ENCODE measurements around the gene SSPN.

The SSPN gene

DNA sequence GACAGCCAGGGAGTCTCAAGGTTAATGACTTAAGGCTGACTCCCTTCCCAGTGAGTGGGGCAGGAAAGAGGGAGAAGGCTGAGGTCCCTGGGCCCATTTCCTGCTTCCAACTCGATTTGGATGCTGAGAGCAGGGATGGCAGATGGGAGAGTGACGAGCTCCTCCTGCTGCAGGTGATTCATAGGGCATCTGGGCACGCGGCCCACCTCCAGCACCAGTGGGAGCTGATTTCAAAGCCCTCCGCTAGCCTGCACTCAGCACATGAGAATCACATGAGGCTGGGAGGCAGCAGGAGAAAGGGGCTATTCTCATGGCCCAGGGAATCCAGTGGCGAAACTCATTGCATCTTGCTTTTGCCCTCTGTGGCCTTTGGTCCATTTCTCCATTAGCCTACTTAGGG, 90.8 kb downstream of the SSPN start:
- Histone ChIP-seq H3K9me3 (replicated peaks; ENCODE audit: insufficient read depth, low read length) (no peaks in the 10 kb centered on the region), H3K27me3 (replicated peaks; ENCODE audit: insufficient read depth, low read length) (no peaks in the 10 kb centered on the region), H3K9ac (ENCODE audit: low read length) (no peak overlapping the region), H3K4me1 (ENCODE audit: low read length) (peaks cover 18% of the 10 kb centered on the region), H3K4me2 (ENCODE audit: low read depth, low read length) (no peak overlapping the region), H3K9me2 (replicated peaks; ENCODE audit: insufficient read depth, low read length) (no peaks in the 10 kb centered on the region; the same call in 1 of the 2 replicates), H4K20me1 (ENCODE audit: insufficient read depth, low read length) (no peaks in the 10 kb centered on the region), H3K27ac (ENCODE audit: low read length) (no peak overlapping the region), H3K4me3 (ENCODE audit: low read length) (no peak overlapping the region), H3K79me2 (ENCODE audit: low read length) (no peaks in the 10 kb centered on the region), H3K36me3 (replicated peaks; ENCODE audit: insufficient read depth, low read length) (no peaks in the 10 kb centered on the region), H2AFZ (ENCODE audit: low read length) (no peak overlapping the region), H3F3A (ENCODE audit: insufficient read depth, low read length) (no peaks in the 10 kb centered on the region)
- DNase-seq, result no peak
- TF ChIP-seq EZH2phosphoT487 (IDR thresholded peaks at IDR 0.05; ENCODE audit: low read length), result no peak
- TF ChIP-seq CTCF (IDR thresholded peaks at IDR 0.05; ENCODE audit: low read length), result no peak
- TF ChIP-seq EZH2 (optimal IDR thresholded peaks at IDR 0.05; ENCODE audit: low read depth, low read length), result no peak

DNA sequence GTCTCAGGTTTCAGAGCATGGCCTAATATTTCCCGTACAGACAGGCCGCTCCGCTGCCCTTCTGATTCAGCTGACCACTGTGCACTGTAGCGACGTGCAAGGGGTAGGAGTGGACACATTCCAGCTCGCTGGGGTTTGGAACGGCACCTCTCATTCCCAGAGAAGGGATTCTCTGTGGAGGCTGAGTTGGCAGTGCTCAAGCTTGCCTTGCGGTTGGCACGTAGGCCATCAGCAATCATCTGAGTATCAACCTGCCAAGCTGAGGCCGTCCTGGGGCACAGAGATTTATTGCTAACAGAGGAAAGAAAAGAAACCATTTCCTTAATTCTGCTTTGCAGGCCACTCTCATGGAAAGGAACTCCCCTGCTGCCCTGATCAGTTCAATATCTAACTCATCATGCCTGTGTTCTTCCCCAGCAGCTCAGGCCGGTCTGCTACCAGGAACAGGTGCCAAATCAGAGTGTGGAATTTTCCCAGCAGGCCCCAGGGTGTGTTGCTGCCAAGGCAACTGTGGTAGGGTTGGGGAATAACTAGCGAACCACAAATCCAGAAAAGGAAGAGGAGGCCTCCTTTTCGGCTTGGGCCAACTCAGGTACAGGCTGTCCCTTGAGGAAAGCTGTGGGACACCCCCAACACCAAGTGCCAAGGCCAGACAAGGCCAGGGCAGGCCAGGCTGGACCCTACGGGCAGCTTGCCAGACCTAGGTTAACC, 92.5 kb downstream of the SSPN start:
- TF ChIP-seq EZH2 (optimal IDR thresholded peaks at IDR 0.05; ENCODE audit: low read depth, low read length), result no peak
- TF ChIP-seq CTCF (IDR thresholded peaks at IDR 0.05; ENCODE audit: low read length), result no peak
- no peak for TF ChIP-seq EZH2phosphoT487 (IDR thresholded peaks at IDR 0.05; ENCODE audit: low read length)

DNA sequence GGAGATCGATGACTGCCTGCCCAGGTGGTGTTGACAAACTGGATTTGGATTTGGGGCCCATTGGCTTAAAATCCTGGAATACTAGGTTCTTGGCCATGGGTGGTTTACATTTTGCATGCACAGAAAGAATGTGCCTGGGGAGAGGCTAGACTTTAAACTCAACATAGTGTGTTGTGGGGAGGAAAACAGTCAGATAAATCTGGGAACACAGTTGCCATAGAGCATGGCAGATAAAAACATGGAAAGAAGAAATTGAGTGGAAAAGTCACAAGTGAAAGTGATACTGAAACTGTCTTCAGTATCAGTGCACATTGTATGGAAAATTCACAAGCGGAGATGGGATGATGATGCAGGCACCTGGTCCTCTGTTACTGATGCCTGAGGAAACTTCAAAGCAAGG, 95.2 kb downstream of the SSPN start:
- no peaks in the 10 kb centered on the region for H3F3A ChIP-seq (ENCODE audit: insufficient read depth, low read length)
- no peak for DNase-seq
- H3K4me2 ChIP-seq (ENCODE audit: low read depth, low read length), result no peak overlapping the region
- H3K36me3 ChIP-seq (replicated peaks; ENCODE audit: insufficient read depth, low read length), result no peaks in the 10 kb centered on the region
- no peaks in the 10 kb centered on the region for H3K9me3 ChIP-seq (replicated peaks; ENCODE audit: insufficient read depth, low read length)
- H3K9me2 ChIP-seq (replicated peaks; ENCODE audit: insufficient read depth, low read length), result no peaks in the 10 kb centered on the region
- 0 out of 2 replicates have a peak, but pooled peaks cover 5% of the 10 kb centered on the region for H3K4me1 ChIP-seq (ENCODE audit: low read length)
- TF ChIP-seq CTCF (IDR thresholded peaks at IDR 0.05; ENCODE audit: low read length) (no peak), EZH2 (optimal IDR thresholded peaks at IDR 0.05; ENCODE audit: low read depth, low read length) (no peak), EZH2phosphoT487 (IDR thresholded peaks at IDR 0.05; ENCODE audit: low read length) (no peak)
- no peak overlapping the region for H2AFZ ChIP-seq (ENCODE audit: low read length)
- H3K9ac ChIP-seq (ENCODE audit: low read length), result no peak overlapping the region
- no peaks in the 10 kb centered on the region for H3K79me2 ChIP-seq (ENCODE audit: low read length)
- H3K27me3 ChIP-seq (replicated peaks; ENCODE audit: insufficient read depth, low read length), result no peaks in the 10 kb centered on the region
- no peaks in the 10 kb centered on the region for H4K20me1 ChIP-seq (ENCODE audit: insufficient read depth, low read length)
- no peak overlapping the region for H3K4me3 ChIP-seq (ENCODE audit: low read length)
- H3K27ac ChIP-seq (ENCODE audit: low read length), result no peak overlapping the region

More for the DNA sequence above, 92.5 kb downstream of the SSPN start:
- no peaks in the 10 kb centered on the region for H3F3A ChIP-seq (ENCODE audit: insufficient read depth, low read length)
- no peaks in the 10 kb centered on the region for H3K79me2 ChIP-seq (ENCODE audit: low read length)
- H3K27ac ChIP-seq (ENCODE audit: low read length), result no peak overlapping the region
- no peak overlapping the region for H3K4me2 ChIP-seq (ENCODE audit: low read depth, low read length)
- no peaks in the 10 kb centered on the region for H3K9me3 ChIP-seq (replicated peaks; ENCODE audit: insufficient read depth, low read length)
- no peak overlapping the region for H3K9ac ChIP-seq (ENCODE audit: low read length)
- no peak overlapping the region for H3K4me3 ChIP-seq (ENCODE audit: low read length)
- no peaks in the 10 kb centered on the region; the same call in 1 of the 2 replicates for H3K9me2 ChIP-seq (replicated peaks; ENCODE audit: insufficient read depth, low read length)
- no peaks in the 10 kb centered on the region for H3K27me3 ChIP-seq (replicated peaks; ENCODE audit: insufficient read depth, low read length)
- H3K4me1 ChIP-seq (ENCODE audit: low read length), result peaks cover 9% of the 10 kb centered on the region
- H2AFZ ChIP-seq (ENCODE audit: low read length), result no peak overlapping the region
- H3K36me3 ChIP-seq (replicated peaks; ENCODE audit: insufficient read depth, low read length), result no peaks in the 10 kb centered on the region
- H4K20me1 ChIP-seq (ENCODE audit: insufficient read depth, low read length), result no peaks in the 10 kb centered on the region
- DNase-seq, result no peak
